Left forelimb (tissue), 1 donor: Measurements from ENCODE around the gene SFXN5.

ENCODE experiments used
- DNase-seq: peaks from one replicate; pipeline ENCODE4 v3.0.0-alpha.2; 2018; ENCODE audit warnings: low spot score

SFXN5 gene

GRCh38 chr2:72955228-72956049, 116.1 kb downstream of the SFXN5 start:
- no peak for DNase-seq

GRCh38 chr2:72954376-72955227, 116.9 kb downstream of the SFXN5 start:
- DNase-seq = no peak

GRCh38 chr2:72953976-72954375, 117.5 kb downstream of the SFXN5 start:
- DNase-seq = no peak

GRCh38 chr2:72953528-72953927, 118.0 kb downstream of the SFXN5 start:
- DNase-seq = no peak

GRCh38 chr2:72952961-72953360, 118.6 kb downstream of the SFXN5 start:
- no peak for DNase-seq

- DNase-seq = no peak
Measured at GRCh38 chr2:72952110-72952823, 119.2 kb downstream of the SFXN5 start.

GRCh38 chr2:72951303-72952095, 120.0 kb downstream of the SFXN5 start:
- no peak for DNase-seq

- no peak for DNase-seq
Measured at GRCh38 chr2:72950558-72951255, 120.8 kb downstream of the SFXN5 start.

GRCh38 chr2:72949642-72950041, 121.9 kb downstream of the SFXN5 start:
- no peak for DNase-seq

GRCh38 chr2:72949045-72949444, 122.5 kb downstream of the SFXN5 start:
- no peak for DNase-seq

- DNase-seq = no peak
Measured at GRCh38 chr2:72947952-72948830, 123.3 kb downstream of the SFXN5 start.

- no peak for DNase-seq
Measured at GRCh38 chr2:72946466-72946865, 125.0 kb downstream of the SFXN5 start.

GRCh38 chr2:72945450-72946019, 126.0 kb downstream of the SFXN5 start:
- DNase-seq = no peak

GRCh38 chr2:72944804-72945449, 126.6 kb downstream of the SFXN5 start:
- DNase-seq = no peak

- DNase-seq = no peak
Measured at GRCh38 chr2:72943540-72944395, 127.7 kb downstream of the SFXN5 start.

- DNase-seq = no peak
Measured at GRCh38 chr2:72942881-72943418, 128.6 kb downstream of the SFXN5 start.

GRCh38 chr2:72942293-72942692, 129.2 kb downstream of the SFXN5 start:
- DNase-seq = no peak

- DNase-seq = no peak
Measured at GRCh38 chr2:72940786-72941185, 130.7 kb downstream of the SFXN5 start.
